IPS DF 19.7 (cell line): ENCODE measurements around the gene BIRC6.
"Not testable (repeated sequence)": the region's sequence is repeated elsewhere in the genome, so short reads cannot be mapped to it uniquely, and the experiment has no call there.

ENCODE experiments used
- DNase-seq: peaks from one replicate; pipeline ENCODE4 v3.0.0-alpha.2; 2013; ENCODE audit warnings: low read depth, low spot score

BIRC6 gene

DNA sequence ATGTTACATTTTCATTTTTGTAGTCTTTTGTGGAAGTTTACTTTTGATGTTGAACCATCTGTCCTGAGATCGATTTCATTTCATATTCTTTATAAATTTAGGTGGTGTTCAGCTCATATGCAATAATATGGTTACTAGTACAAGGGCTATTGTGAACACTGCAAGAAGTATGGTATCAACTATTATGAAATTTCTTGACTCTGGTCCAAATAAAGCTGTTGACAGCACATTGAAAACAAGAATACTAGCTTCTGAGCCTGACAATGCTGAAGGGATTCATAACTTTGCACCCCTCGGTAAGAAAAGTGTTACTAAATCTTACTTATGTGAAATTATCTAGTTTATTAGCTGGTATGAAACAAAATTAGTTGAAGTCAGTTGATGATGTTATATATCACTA lies 146.1 kb downstream of the BIRC6 start:
- no peak for DNase-seq

GRCh38 chr2:32504877-32505478 lies 148.2 kb downstream of the BIRC6 start:
- no peak for DNase-seq

GRCh38 chr2:32506446-32506845 lies 149.6 kb downstream of the BIRC6 start:
- no peak for DNase-seq

DNA sequence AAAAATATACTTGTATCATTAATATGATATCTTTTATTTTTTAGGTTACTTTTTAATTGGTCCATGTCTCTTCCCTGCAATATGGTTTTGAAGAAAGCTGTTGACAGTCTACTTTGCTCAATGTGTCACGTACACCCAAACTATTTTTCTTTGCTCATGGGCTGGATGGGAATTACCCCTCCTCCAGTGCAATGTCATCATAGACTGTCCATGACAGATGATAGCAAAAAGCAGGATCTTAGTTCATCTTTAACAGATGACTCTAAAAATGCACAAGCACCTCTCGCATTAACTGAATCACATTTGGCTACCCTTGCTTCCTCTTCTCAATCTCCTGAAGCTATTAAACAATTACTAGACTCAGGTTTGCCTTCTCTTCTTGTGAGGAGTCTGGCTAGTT lies 158.1 kb downstream of the BIRC6 start:
- no peak for DNase-seq

- no peak for DNase-seq
These were observed 159.7 kb downstream of the BIRC6 start for GRCh38 chr2:32516567-32516966.

GRCh38 chr2:32522770-32523169 lies 165.9 kb downstream of the BIRC6 start:
- DNase-seq = no peak

- DNase-seq = no peak
These were observed 166.9 kb downstream of the BIRC6 start for GRCh38 chr2:32523686-32524085.

DNA sequence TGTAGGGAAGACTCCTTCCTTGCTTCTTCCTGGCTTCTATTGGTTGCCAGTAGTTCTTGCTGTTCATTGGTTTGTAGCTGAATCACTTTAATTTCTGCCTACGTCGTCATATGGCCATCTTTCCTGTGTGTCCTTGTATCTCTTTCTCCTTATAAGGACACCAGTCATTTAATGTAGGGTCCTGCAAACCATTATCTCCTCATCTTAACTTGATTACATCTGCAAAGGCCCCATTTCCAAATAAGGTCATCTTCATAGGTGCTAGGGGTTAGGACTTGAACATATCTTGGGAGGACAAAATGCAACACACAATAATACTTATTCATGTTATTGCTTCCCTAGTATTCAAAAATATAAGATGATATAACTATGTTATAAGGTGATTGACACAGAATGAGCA lies 175.5 kb downstream of the BIRC6 start:
- no peak for DNase-seq

- no peak for DNase-seq
These were observed 176.1 kb downstream of the BIRC6 start for GRCh38 chr2:32532961-32533360.

DNA sequence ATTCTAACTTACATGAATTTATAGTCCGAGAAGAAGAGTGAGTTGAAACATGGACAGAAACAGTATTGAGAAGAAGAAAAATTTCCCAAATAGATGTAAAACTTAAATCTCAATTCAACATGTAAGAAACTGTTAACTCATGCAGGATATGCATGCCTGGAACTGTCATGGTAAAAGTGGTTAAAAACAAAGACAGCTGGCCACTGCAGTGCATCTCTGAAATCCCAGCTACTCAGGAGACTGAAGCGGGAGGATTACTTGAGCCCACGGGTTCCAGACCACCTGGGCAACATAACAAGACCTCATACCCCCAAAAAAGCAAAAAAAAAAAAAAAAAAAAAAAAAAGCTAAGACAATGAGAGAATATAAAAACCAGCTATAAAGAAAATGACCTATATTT lies 178.0 kb downstream of the BIRC6 start:
- DNase-seq = no peak

DNA sequence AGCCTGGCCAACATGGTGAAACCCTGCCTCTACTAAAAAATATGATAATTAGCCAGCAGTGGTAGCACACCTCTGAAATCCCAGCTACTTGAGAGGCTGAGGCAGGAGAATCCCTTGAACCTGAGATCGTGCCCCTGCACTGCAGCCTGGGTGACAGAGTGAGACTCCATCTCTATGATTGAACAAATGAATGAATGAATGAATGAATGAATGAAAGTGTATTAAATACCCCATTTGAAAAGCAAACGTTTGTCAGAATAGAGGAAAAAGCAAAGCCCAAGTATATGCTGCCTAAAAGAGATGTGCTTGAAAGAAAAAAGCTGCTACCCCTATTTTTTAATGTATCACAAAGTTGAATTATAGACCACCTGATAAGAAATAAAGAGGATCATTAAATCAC lies 181.9 kb downstream of the BIRC6 start:
- no peak for DNase-seq

- DNase-seq = not testable (repeated sequence)
These were observed 195.7 kb downstream of the BIRC6 start for GRCh38 chr2:32552483-32552882.

DNA sequence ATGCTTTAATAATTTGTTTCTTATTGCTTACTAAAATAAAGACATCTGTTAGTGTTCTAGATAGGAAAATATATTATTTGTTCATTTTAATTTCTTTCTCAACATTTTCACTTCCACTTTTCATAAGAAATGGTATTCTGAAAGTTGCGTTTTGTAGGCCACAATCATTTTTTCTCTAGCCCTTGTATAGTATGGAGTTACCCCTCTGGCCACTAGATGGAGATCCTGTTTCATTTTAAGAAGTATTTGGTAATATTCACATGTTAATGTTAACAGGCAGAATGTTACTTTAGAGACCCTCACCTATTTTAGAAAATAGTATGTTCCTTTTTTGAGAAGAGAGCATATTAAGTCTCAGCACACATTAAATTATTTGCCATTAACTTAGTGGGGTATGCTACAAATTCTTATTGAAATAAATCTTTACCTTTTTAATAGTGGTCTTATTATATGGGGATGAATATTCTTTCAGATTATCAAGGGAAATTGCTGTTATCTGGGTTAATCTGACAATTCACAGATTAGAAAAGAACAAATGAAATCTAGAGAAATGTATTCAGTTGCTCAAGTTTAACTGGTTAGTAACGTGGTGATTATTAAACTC lies 197.1 kb downstream of the BIRC6 start:
- no peak for DNase-seq

GRCh38 chr2:32558492-32558891 lies 201.7 kb downstream of the BIRC6 start:
- DNase-seq = no peak

GRCh38 chr2:32559136-32559535 lies 202.3 kb downstream of the BIRC6 start:
- no peak for DNase-seq

DNA sequence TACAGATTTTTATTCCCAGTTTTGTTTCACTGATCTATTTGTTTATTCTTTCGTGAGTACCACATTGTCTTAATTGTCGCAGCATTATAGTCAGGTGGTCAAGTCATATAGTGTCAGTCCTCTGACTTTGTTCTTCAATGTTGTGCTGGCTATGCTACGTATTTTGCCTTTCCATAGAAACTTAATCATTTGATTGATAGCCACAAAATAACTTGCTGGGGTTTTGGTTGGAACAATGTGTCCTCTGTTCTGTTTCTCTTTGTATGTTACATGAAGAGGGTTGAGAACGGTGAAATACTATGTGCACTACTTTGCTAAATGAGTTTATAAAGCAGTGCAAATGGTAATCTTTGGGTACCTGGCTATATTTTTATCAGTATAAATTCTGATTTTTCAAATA lies 206.1 kb downstream of the BIRC6 start:
- DNase-seq = no peak

GRCh38 chr2:32564417-32565035 lies 207.7 kb downstream of the BIRC6 start:
- peak; percentile 5 for DNase-seq

DNA sequence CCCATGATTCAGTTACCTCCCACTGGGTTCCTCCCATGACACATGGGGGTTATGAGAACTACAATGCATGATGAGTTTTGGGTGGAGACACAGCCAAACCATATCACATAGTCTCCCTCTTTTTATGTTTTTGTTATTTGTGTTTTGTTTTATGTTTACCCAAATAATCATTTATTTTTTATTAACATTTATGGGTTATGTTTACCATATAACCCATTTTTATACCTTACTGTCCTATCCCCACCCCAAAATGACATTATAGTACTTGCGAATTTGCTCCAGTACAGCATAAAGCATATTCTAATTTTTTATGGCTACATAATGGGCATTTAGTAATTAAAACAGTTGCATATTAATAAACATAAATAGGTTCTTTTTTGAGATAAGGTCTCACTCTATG lies 209.1 kb downstream of the BIRC6 start:
- DNase-seq = no peak

- DNase-seq = no peak
These were observed 215.2 kb downstream of the BIRC6 start for GRCh38 chr2:32572030-32572429.

DNA sequence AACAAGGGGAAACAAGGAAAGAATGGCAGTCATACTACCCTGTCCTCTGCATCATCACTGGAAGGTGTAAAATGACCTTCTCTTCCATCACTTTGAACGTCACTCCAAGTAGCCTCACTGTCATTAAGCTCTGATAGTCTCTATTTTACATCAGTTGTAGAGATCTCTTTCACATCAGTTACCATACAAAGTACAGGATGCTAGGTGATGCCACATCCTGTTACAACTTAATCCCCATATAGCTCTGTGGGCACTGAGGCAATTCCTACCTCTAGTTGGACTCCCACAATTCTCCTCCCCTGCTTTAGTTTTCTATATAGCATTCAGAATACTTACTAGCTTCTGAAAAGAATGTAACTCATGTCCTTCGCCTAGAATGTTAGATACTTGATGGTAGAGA lies 215.9 kb downstream of the BIRC6 start:
- DNase-seq = no peak

- DNase-seq = no peak
These were observed 235.0 kb downstream of the BIRC6 start for GRCh38 chr2:32591669-32592463.

GRCh38 chr2:32594573-32594972 lies 237.8 kb downstream of the BIRC6 start:
- no peak for DNase-seq

GRCh38 chr2:32611366-32611765 lies 254.5 kb downstream of the BIRC6 start:
- DNase-seq = no peak
